Fibroblast of gingiva (primary cell): ENCODE data around the gene MTG1.
"Not testable (repeated sequence)": the region's sequence is repeated elsewhere in the genome, so short reads cannot be mapped to it uniquely, and the experiment has no call there.

Experiments used
- DNase-seq: peaks from one replicate; pipeline ENCODE4 v3.0.0-alpha.2; 2011; ENCODE audit warnings: low read depth

The MTG1 gene

DNA sequence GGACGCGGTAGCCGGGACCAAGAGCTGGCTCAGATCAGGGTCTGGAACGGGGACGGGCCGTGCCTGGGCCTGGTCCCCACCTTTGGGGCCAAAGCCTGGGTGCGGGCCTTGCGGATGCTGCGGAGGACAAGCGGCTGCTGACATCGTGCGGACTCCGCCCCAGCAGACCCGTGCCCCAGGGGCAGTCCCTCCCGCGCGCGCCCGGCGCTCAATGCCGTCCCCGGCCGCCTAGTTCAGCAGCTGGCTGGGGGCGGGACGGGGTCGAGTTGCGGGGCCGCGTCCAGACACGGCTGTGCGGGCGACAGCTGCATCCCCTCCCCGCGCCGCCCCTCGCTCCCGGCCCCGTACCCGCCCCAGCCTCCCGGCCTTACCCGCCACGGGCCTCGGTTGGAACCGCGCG lies 30.1 kb downstream of the MTG1 start:
- not testable (repeated sequence) for DNase-seq

DNA sequence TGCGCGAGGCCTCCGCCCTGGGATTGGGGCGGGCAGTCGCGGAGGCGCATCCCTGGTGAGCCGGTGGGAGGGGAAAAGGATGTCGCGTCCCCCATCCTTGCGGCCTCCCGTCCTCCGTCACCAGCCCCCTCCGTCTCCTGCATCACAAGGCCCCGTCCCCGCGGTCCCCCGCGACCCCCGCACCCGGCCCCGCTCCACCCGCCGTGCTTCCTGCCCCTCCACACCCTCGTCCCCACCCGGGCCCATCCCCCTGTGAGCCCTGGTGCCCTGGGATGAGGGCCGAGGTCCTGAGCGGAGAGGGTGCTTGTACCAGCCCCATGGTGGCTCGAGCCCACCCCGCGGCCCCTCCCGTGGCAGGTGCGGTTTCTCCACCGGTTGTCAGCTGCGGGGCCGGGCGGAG lies 30.6 kb downstream of the MTG1 start, which contains the start of gene SPRN:
Gene SPRN (minus strand): TSS at position 25 of the 400 bp plus-strand sequence. CDS start 944 bp downstream, outside the sequence.
- not testable (repeated sequence) for DNase-seq

DNA sequence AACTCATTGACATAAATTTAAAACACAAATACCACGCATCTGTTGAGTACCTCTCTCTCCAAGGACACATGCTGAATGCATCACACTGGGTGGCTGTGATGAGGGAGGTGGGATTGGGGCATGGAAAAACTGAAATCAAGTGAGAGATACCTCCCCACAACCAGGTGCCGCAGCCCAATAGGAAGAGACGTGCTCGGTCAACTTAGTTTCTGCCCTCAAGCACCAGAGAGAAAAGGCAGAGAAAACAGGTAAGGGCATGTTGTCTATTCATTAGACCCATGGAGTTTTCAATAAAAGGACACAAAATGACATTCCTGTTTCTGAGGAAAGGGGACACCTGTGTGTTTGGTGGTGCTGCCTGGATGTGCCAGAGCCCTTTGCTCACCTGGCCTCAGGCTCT lies 35.6 kb downstream of the MTG1 start:
- DNase-seq, result not testable (repeated sequence)

DNA sequence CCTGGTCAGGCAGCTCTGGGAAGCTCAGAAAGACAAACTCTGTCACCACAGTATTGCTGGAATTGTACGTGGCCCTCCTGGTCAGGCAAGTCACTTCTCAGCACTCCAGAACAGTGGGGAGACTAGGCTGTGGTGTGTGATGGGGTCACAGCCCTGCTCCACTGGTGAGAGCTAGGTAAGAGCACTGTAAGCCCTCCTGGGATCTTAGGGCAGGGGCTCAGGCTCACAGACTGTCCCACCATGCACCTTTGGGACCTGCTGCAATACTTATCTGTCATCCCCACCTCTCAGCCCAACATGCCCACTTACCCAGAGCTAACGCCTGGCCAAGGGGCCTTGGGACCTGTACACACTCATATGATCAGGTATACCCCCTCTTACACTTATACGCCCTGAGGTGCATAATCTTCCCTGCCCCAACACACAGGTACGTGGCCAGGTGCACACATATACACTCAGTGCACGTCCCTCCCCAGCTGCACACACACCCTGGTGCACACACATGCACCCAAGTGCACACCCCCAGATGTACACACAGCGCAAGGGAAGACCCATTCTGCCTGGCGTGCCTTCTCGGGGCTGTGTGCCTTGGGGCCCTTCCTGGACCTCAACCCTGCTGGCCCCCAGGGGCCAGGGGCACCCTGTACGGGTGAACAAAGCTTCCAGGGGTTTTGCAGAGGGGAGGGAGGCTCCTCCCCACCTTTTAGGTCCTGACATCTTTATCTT lies 38.1 kb downstream of the MTG1 start:
- not testable (repeated sequence) for DNase-seq

DNA sequence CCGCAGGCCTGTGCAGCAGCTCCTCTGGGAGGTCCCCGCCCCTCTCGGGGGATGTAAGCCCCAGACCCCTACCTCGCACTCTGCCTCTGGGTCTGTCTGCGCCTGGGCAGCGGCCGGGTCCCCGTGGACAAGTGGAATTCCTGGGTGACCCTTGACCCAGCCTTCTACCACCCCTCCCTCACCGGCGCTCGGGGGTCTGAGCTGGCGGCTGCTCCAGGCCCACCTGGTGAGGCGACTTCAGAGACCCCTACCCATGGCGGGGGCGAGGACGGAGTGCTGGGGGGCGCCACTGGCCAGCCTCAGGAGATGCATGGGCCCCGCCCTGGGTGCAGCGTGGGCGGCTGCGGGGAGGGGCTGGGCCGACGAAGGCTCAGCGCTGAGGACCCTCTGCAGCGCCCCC lies 38.8 kb downstream of the MTG1 start:
- not testable (repeated sequence) for DNase-seq

DNA sequence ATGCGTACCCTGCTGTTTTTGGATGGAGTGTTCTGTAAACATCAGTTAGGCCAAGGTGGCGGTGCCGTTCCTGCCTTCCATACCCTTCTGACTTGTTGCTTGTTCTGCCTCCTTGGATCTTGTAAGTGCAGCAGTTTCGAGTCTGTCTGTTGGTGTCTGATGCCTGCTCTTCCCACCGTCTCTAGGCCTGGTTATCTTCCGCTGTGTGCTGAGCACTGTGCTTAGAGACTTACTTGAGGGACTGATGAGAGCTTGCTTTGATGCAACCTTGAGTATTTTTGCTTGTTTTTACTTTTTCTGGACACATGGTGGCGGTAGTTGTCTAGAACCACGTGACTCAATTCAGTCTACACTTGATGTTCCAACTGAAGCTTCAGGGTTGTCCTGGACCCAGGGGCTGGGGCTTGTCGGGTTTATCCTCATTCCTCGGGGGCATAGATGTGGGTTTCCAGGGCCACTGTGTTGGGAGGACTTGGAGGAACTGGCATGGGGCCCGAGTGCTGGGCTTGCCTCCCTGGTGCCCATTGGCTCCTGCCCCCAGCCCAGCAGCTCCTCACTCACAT lies 44.8 kb downstream of the MTG1 start:
- no peak for DNase-seq

DNA sequence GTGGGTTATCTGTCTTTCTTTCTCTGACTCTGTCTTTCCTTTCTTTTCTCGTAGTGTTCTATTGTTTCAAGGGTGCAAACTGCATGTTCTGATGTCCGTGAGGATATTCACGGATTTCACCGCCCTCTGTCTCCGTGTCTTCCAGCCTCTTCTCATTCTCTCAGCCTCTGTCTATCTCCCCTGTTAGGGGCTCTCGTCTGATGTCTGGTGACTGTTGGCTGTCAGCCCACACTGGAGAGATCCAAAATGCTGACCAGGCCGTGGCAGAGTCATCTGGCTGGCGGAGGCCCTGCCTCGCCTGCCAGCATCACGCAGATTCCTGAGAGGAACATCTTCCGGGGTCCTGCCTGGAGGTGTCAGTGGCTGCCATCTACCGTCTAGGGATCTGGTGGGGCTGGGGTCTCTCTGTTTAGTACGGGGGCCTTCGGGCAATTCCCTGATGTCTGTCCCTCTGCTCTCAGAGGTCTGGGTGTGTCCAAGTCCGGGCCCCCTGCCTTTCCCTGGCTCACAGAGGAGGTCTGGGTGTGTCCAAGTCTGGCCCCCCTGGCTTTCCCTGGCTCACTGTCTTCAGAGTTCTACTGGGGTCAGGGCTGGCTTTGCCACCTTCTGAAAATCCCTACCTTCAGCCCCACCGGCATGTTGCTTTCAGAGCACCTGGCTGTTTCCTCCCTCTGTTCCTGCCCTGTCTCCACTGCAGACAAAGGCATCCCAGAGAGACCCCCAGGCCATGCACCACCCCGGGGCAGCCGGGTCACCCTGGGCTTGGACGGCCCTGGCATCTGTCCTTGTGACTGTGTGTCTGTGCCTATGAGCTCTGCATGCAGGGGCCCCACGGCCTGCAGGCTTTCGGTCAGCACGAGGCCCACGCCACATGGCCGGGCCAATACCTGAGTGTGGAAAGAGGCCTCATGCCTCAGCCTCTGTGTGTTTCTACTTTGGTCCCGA lies 45.8 kb downstream of the MTG1 start:
- no peak for DNase-seq

DNA sequence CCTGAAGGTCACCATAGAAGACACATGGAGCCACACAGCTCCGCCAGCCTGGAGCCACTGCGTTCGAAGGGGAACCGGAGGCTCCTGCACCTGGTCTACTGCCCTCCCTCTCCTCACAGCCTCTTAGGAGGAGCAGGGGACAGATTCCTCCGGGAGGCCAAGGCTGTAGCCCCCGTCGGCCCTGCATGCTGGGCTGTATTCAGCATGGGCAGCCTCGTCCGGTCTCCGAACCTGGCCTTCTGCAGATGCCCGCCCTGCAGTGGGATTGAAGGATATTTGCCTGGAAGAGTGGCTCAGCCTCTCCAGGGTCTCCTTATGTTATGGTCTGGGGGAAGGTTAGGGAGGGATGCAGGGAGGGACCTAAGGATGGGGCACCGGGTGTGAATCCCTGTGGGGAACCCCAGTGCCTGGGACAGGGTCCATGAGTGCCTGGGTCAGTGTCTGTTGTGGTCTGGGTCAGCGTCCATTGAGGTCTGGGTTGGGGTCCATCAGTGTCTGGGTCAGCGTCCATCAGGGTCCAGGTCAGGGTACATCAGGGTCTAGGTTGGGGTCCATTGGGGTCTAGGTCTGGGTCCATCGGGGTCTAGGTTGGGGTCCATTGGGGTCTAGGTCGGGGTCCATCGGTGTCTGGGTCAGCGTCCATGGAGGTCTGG lies 46.8 kb downstream of the MTG1 start:
- no peak for DNase-seq

DNA sequence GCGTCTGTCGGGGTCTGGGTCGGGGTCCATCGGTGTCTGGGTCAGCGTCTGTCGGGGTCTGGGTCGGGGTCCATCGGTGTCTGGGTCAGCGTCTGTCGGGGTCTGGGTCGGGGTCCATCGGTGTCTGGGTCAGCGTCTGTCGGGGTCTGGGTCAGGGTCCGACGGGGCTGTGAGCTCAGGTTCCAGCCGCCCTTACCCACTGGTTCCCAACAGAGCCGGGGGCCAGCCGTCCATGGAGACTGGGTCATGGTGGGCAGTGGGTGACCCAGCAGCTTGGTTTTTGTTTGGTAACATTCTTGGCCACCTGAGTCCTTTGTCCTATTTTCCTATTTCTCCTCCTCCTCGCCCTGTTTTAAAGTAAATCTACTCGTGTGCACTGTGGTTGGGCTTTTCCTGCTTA lies 47.4 kb downstream of the MTG1 start:
- not testable (repeated sequence) for DNase-seq

DNA sequence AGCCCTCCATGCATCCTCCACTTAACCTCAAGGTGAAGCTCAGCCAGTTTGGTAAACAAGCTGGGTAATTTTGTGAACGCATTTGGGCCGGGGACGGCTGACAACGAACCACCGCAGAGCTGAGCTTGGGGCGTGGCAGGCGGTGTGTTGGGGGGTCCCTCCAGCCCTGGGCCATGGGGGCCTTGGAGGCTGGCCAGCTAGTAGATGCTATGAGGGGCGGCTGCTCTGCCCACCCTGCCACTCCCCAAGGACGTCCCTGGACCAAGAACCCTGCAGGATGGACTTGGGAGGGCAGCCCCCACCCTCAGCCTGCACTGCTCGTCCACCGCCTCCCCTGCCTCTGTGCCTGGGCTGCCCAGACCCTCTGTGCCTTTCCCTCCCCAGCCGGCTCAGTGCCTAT lies 47.8 kb downstream of the MTG1 start:
- no peak for DNase-seq

DNA sequence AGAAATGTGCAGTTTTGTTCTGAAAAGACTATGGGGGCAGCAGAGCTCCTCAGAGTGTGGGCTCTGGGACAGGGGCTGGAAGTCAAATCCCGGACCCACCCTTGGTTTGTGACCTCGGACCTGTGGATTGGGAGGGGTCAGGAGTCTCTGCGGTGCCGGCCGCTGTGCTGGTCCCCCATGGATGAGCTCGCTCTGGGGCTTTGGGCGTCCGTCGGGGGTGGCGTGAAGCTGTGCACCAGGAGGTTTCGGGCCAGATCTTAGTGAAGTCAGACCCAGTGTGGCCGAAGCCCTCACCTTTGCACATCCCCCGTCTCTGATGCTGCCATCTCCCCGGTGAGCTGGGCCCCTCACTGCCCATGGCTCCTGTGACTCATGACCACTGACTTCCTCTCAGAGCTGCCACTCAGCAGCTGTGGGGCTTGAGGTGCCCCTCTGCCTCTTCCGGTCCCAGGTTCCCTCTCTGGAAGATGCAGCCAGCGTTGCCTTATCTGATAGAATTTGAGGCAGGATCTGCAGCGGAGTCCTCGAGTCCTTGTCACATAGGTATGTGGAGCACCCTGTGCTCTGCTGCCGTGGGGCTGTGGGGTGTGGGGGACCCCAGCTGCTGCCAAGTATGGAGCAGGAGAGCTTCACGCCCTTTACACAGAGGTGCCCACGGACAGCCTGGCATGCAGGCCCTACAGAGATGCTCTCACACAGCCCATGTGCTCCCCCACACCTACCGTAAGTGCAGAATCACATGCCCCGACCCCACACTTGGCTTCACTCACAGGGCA lies 48.4 kb downstream of the MTG1 start:
- no peak for DNase-seq

DNA sequence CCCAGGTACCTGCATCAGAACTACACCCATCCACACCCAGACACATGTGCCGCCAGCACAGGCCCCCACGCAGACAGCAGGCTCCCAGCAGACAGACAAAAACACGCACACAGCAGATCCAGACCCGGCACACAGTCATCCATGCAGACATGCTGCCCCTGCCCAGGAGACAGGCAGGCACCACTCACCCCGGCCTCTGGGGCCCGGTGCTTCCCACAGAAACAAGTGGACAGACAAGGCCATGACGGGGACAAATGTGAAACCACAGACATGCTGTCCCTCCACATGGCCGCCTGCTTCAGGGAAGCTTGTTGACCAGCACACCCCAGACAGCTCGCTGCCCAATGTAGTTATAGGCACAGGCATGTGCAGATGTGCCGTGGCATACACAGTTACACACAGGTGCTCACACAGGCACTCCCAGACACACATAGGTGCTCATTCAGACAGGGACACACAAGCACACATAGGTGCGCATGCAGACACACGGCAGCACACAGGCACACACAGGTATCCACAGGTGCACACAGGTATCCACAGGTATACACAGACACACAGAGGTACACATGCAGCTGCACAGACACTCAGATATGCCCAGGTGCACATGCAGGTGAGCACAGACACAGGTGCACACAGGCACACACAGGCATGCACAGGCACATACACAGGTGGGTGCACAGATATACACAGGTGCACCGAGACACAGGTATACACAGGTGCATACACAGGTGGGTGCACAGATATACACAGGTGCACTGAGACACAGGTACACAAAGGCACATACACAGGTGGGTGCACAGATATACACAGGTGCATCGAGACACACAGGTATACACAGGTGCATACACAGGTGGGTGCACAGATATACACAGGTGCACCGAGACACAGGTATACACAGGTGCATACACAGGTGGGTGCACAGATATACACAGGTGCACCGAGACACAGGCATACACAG lies 49.3 kb downstream of the MTG1 start:
- DNase-seq, result no peak

DNA sequence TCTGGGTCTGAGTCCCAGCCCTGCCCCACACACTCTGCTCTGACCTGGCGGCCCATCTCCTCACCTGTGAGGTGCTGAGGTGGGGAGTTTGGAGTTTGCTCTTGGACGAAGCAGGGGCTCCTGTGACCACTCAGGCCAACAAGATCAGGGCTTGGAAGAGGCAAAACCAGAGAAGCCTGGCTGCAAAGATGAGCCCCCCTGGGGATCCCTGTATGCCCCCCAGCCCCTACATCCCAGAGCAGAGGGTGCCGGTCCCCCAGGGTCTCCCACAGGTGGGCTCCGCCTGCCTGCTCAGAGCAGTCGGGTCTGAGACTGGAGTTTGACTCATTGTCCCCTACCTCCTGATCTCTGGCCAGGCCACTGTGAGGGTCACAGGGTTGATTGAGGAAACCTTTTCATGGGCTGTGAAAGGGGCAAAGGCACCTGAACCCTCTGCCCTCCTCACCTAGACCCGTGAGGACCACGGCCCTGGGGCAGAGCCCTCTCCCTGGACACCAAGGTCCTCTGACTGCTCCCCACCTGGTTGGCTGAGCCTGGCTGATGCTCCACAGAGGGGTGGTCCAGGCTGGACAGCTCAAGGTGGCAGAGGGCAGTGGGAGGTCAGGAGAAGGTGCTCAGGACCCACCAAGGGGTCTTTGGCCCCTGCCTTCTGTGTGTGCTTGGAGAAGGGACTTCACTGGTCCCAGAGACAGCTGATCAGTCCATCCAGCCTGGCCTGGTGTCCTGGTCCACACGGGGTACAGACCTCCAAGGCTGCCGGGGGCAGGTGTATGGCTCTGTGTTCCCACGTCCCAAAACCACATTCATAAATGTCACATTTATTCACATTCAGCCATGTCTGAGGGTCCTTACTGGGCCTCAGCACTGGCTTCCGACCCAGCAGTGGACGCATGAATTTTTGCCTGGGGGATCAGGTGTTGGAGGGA lies 50.6 kb downstream of the MTG1 start:
- no peak for DNase-seq

DNA sequence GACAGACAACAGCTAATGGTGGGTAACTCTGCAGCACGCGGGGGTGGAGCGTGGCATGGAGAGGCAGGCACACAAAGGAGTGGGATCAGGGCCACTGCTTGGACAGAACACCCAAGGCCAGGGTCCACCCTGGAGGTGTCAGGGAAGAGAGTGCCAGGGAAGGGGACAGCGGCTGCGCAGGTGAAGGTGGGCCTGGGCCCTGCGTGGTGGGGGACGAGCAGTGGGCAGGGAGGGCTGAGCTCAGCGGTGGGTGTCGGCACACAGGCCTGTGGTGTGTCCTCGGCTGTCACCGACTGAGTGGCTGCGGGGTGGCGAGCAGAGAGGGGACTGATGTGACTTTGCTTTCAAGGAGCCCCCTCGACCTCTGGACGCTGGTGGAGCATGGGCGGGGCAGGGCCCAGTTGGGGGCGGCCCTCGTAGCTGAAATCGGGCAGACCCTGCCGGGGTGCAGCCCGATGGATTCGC lies 51.3 kb downstream of the MTG1 start:
- no peak for DNase-seq

DNA sequence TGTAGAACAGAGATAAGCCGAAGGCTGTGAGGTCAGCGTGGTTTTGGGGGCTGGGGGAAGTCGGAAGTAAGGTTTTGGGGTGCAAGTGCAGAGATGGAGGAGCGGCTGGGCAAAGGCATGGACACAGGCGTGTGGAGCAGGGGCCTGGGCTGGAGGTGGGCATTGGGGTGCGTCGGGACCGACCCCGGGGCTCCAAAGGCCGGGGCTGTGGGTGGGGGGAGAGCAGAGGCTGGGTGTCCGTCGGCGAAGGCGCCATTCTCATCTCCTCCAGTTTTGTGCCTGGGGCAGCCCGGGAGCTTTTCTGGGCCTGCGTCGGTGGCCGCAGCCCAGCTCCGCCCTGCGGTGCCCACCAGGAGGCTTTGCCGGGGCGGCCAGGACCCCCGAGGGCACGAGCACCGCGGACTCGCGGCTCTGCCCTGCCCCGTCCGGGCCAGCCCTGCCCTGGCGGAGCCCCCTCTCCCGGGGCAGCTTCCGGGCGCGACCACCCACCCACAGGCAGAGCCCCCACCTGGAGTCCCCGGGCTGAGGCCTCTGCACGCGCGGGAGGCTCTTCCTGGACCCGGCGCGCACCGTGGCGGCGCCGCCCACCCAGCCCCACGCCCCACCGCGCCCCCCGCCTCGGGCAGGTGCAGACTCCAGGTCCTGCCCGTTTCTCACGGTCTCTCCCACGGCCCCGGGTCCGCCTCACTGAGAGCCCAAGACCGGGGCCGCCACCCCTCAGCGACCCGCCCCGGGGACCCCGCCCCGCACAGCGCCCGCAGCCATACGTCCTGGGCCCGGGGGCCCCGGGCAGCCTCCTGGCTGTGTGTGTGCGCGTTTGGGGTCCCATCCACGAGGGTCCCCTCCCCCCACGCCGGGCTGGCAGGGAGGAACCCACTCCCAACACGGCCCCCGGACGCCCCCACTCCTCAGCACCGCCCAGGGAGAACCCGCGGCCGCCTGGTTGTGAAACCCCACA lies 52.1 kb downstream of the MTG1 start:
- no peak for DNase-seq

DNA sequence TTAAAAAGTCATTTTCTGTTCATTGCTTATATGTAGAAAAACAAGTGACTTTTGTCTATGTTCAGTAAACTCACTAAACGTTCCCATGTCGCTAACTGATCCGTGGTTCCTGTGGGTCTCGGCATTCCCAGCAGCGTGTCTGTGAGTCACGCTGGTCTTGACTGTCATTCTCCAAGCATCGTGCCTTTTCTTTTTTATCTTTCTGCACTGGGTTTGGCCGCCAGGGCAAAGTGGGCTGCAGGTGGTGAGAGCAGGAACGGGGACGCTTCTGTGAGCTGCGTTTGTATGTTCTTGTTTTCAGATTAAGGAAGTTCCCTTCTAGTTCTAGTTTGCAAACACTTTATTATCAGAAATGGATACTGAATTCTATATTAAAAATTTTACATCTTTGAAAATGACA lies 53.0 kb downstream of the MTG1 start:
- DNase-seq, result no peak

DNA sequence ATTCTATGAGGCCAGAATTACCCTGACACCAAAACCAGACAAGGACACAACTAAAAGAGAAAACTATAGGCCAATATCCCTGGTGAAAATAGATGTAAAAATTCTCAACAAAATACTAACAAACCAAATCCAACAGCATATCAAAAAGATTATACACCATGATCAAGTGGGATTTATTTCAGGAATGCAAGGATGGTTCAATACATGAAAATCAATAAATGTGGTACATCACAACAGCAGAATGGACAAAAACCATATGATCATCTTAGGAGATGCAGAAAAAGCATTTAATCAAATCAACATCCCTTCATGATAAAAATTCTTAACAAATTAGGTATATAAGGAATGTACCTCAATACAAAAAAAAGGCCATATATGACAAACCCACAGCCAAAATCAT lies 54.2 kb downstream of the MTG1 start:
- DNase-seq, result no peak

DNA sequence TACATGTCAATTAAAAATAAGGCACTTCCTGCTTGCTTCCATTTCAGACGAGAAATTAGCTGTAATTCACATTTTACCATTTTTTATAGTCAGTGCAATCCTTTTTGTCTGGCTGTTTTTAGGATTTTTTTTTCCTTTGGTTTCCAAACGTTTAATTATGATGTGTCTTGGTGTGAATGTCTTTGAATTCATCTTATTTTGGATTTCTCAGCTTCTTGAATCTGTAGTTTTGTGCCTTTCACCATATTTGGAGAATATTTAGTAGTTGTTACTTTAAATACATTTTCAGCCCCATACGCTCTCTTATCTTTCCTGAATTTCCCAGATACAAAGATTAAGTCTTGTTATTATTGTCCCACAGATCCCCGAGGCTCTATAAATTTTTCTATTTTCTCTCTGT lies 57.4 kb downstream of the MTG1 start:
- DNase-seq, result no peak
